Limb (tissue), 2 donors: ENCODE results near the gene PGK2.
"Not testable (repeated sequence)": the region's sequence is repeated elsewhere in the genome, so short reads cannot be mapped to it uniquely, and the experiment has no call there.

Source experiments
- DNase-seq, 2 donors: peaks; one replicate each; pipeline ENCODE4 v3.0.0-alpha.2; 2016; ENCODE audit errors: extremely low spot score in 2 of 2

Gene PGK2

GRCh38 chr6:49787176-49787575 lies at the start of gene PGK2:
Gene PGK2 (minus strand): TSS chr6:49787285. CDS start chr6:49787187, 98 bp downstream.
- no peak for DNase-seq

GRCh38 chr6:49835140-49835539 lies 48.1 kb upstream of the PGK2 start:
- DNase-seq, result no peak

GRCh38 chr6:49833386-49833785 lies 46.3 kb upstream of the PGK2 start:
- DNase-seq, result no peak

GRCh38 chr6:49826743-49827406 lies 39.8 kb upstream of the PGK2 start:
- no peak for DNase-seq

GRCh38 chr6:49815166-49815565 lies 28.1 kb upstream of the PGK2 start:
- no peak for DNase-seq

GRCh38 chr6:49813248-49813647 lies 26.2 kb upstream of the PGK2 start:
- no peak for DNase-seq

GRCh38 chr6:49806145-49806544 lies 19.1 kb upstream of the PGK2 start:
- no peak for DNase-seq

- DNase-seq, result no peak
These were observed 18.2 kb upstream of the PGK2 start for GRCh38 chr6:49805246-49805645.

GRCh38 chr6:49801525-49801924 lies 14.4 kb upstream of the PGK2 start:
- no peak for DNase-seq

- DNase-seq, result no peak
These were observed 12.0 kb upstream of the PGK2 start for GRCh38 chr6:49799090-49799489.

- not testable (repeated sequence) for DNase-seq
These were observed 9.9 kb upstream of the PGK2 start for GRCh38 chr6:49796842-49797455.

GRCh38 chr6:49790341-49790740 lies 3.3 kb upstream of the PGK2 start:
- no peak for DNase-seq

GRCh38 chr6:49784272-49784671 lies 2.8 kb downstream of the PGK2 start:
- DNase-seq, result no peak

- DNase-seq, result no peak
These were observed 4.4 kb downstream of the PGK2 start for GRCh38 chr6:49782725-49783124.

GRCh38 chr6:49782293-49782692 lies 4.8 kb downstream of the PGK2 start:
- no peak for DNase-seq

- DNase-seq, result no peak
These were observed 10.6 kb downstream of the PGK2 start for GRCh38 chr6:49776444-49776843.

GRCh38 chr6:49775043-49775442 lies 12.0 kb downstream of the PGK2 start:
- DNase-seq, result no peak

GRCh38 chr6:49772285-49772684 lies 14.8 kb downstream of the PGK2 start:
- no peak for DNase-seq

- DNase-seq, result no peak
These were observed 20.3 kb downstream of the PGK2 start for GRCh38 chr6:49766762-49767161.

- DNase-seq, result no peak
These were observed 22.4 kb downstream of the PGK2 start for GRCh38 chr6:49764571-49765236.

GRCh38 chr6:49744259-49744658 lies 42.8 kb downstream of the PGK2 start, which contains the start of gene CRISP3:
Gene CRISP3 (minus strand): TSS chr6:49744388. CDS start chr6:49744367, 21 bp downstream.
- no peak for DNase-seq

GRCh38 chr6:49743429-49743828 lies 43.7 kb downstream of the PGK2 start:
- DNase-seq, result no peak

GRCh38 chr6:49739423-49739822 lies 47.7 kb downstream of the PGK2 start:
- DNase-seq, result no peak
